ENCODE results near the gene SLC5A10. TPM values are rescaled to one million over a fixed set of nuclear protein-coding genes. Genes with fewer than 3 reads are reported as not detected.
"Not testable (repeated sequence)": the region's sequence is repeated elsewhere in the genome, so short reads cannot be mapped to it uniquely, and the experiment has no call there.

Gene SLC5A10
- polyA plus RNA-seq, 1 donor from 2014 or later = not detected

DNA sequence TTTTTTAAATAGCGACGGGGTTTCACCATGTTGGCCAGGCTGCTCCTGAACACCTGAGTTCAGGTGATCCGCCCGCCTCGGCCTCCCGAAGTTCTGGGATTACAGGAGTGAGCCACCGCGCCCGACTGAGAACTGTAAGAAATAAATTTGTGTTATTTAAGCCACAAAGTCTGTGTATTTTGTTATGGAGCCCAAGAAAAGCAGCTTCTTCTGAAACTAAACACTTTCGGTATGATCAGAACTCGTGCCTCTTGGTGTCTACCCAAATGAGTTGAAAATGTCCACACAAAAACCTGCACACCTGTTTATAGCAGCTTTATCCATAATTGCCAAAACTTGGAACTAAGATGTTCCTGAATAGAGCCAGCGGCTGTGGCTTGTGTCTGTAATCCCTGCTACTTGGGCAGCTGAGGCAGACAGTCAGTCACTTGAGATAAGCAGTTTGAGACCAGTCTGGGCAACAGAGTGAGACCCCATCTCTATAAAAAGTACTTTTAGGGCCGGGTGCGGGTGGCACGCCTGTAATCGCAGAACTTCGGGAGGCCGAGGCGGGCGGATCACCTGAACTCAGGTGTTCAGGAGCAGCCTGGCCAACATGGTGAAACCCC lies 110.9 kb downstream of the SLC5A10 start:
- not testable (repeated sequence) for H3K4me2 ChIP-seq (ENCODE audit: low read length); H3K9ac ChIP-seq (ENCODE audit: low read length); H3K9me3 ChIP-seq (ENCODE audit: low read length); H2AFZ ChIP-seq (ENCODE audit: low read depth, low read length); H4K20me1 ChIP-seq (ENCODE audit: insufficient read depth); H3K36me3 ChIP-seq (ENCODE audit: insufficient read depth, low read length); H3K4me3 ChIP-seq (ENCODE audit: low read length); H3K9me2 ChIP-seq (ENCODE audit: insufficient read depth, low read length); H3K79me2 ChIP-seq (replicated peaks; ENCODE audit: insufficient read depth, low read length); H3K27ac ChIP-seq (ENCODE audit: low read length); H3K27me3 ChIP-seq (ENCODE audit: insufficient read depth, low read depth, low read length); H3F3A ChIP-seq (ENCODE audit: insufficient read depth, low read length, poor library complexity, severe bottlenecking)

DNA sequence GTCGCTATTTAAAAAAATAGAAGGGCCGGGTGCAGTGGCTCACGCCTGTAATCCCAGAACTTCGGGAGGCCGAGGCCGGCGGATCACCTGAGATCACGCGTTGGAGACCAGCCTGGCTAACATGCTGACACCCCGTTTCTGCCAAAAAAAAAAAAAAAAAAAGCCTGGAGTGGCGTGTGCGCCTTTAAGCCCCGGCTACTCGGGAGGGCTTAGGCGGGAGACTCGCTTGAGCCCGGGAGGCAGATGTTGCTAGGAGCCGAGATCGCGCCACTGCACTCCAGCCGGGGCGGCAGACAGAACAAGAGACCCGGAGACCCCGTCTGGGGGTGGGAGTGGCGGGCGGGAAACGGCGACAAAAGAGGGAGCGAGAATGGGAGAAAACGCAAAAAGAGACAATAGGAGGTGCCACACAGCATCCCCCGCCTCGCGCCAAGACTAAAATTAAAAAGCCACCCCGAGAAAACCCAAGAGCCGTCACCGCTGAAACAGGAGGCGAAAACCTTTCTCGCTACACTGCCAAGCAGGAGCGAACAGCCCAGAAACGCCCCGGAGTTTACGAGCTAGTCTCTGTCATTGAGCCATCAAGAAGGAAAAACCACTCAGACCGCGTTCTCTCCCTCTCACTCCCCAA lies 111.5 kb downstream of the SLC5A10 start:
- H3K36me3 ChIP-seq (ENCODE audit: insufficient read depth, low read length); H3K4me2 ChIP-seq (ENCODE audit: low read length); H4K20me1 ChIP-seq (ENCODE audit: insufficient read depth); H2AFZ ChIP-seq (ENCODE audit: low read depth, low read length); H3K9me2 ChIP-seq (ENCODE audit: insufficient read depth, low read length); H3K4me3 ChIP-seq (ENCODE audit: low read length); H3F3A ChIP-seq (ENCODE audit: insufficient read depth, low read length, poor library complexity, severe bottlenecking); H3K27me3 ChIP-seq (ENCODE audit: insufficient read depth, low read depth, low read length); H3K9me3 ChIP-seq (ENCODE audit: low read length); H3K79me2 ChIP-seq (replicated peaks; ENCODE audit: insufficient read depth, low read length): not testable (repeated sequence)
- TF ChIP-seq POLR2AphosphoS5 (IDR thresholded peaks at IDR 0.05) = peak; percentile 65
- Histone ChIP-seq H3K9ac (ENCODE audit: low read length) (peak overlapping the region; percentile 48), H3K27ac (ENCODE audit: low read length) (peak overlapping the region; percentile 51)

DNA sequence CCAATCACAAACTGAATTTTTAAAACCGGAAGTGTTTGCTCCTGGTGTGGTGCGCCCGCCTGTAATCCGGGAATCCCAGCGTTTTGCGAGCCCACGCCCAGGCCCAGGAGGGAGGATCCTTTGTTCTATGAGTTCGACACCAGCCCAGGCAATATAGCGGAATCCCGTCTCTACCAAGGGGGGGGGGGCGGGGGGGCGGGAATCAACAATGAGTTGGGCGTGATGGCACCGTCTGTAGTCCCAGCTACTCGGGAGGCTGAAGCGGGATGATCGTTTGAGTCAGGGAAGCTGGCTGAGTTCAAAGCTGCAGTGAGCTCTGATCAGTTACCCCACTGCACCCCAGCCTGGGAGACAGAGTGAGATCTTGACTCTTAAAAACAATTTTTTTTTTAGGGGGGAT lies 112.4 kb downstream of the SLC5A10 start:
- not testable (repeated sequence) for H3K36me3 ChIP-seq (ENCODE audit: insufficient read depth, low read length); H3K9ac ChIP-seq (ENCODE audit: low read length); H3K27me3 ChIP-seq (ENCODE audit: insufficient read depth, low read depth, low read length); H2AFZ ChIP-seq (ENCODE audit: low read depth, low read length); H3K4me2 ChIP-seq (ENCODE audit: low read length); H3K79me2 ChIP-seq (replicated peaks; ENCODE audit: insufficient read depth, low read length); H4K20me1 ChIP-seq (ENCODE audit: insufficient read depth); H3F3A ChIP-seq (ENCODE audit: insufficient read depth, low read length, poor library complexity, severe bottlenecking); H3K27ac ChIP-seq (ENCODE audit: low read length); H3K9me2 ChIP-seq (ENCODE audit: insufficient read depth, low read length); H3K4me3 ChIP-seq (ENCODE audit: low read length); H3K9me3 ChIP-seq (ENCODE audit: low read length)

DNA sequence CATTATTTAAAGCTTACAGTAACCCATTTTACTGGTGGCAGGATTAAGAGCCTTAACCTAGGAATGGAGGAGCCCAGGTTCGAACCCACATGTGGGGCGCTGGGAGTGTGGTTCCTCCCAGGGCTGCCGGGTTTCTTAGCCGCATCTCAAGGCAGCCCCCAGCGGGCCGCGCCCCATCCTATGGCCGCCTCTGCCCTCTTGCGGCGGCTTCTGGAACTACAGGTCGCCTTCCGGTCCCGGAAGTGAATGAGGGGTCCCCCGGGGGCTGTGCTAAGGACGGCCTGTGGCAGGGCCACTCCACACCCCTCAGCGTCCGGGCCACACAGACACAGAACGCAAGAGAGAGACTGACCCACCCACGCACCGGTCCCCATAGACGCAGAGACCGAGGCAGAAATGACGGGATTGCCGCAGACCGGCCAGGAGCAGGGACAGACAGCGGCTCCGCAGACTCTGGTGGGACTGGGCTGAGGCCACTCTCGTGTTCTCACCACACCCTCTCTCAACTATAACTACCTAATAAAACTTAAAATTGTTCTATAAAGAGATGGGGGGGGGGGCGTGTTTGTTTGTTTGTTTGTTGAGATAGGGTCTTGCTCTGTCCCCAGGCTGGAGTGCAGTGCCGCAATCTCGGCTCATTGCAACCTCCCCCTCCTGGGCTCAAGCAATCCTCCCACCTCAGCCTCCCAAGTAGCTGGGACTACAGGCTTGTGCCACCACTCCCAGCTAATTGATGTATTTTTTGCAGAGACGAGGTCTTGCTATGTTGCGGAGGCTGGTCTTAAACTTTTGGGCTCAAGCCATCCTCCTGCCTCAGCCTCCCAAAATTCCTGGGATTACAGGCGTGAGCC lies 118.6 kb downstream of the SLC5A10 start:
- H3K9ac ChIP-seq (ENCODE audit: low read length); H3K27ac ChIP-seq (ENCODE audit: low read length); H3K36me3 ChIP-seq (ENCODE audit: insufficient read depth, low read length): not testable (repeated sequence)

More for the DNA sequence above, 118.6 kb downstream of the SLC5A10 start:
- H4K20me1 ChIP-seq (ENCODE audit: insufficient read depth); H3K4me2 ChIP-seq (ENCODE audit: low read length); H3K79me2 ChIP-seq (replicated peaks; ENCODE audit: insufficient read depth, low read length); H3K9me3 ChIP-seq (ENCODE audit: low read length); H3K27me3 ChIP-seq (ENCODE audit: insufficient read depth, low read depth, low read length); H2AFZ ChIP-seq (ENCODE audit: low read depth, low read length); H3K9me2 ChIP-seq (ENCODE audit: insufficient read depth, low read length); H3F3A ChIP-seq (ENCODE audit: insufficient read depth, low read length, poor library complexity, severe bottlenecking); H3K4me3 ChIP-seq (ENCODE audit: low read length): not testable (repeated sequence)

Small RNA genes lying within 50 kb of the gene (small RNA-seq; reads per million reads assigned to genes)
- gene AC090286.3 (0 reads per million in 3 experiments), gene RF00324 (0 reads per million in 3 experiments)

Other genes starting within 250 kb of the SLC5A10 start
- gene FBXW10, start 208.1 kb upstream of the SLC5A10 start, polyA plus RNA-seq = 0.21 and 0.56 TPM in 2 replicates
- 62.4 and 71.5 TPM in 2 replicates for gene TVP23B, start 171.0 kb upstream of the SLC5A10 start, polyA plus RNA-seq
- 358 and 378 TPM in 2 replicates for gene PRPSAP2, start 94.0 kb upstream of the SLC5A10 start, polyA plus RNA-seq
- 0.12 TPM in 1 of 2 replicates, not detected in the other for gene FAM83G, start 52.6 kb downstream of the SLC5A10 start, polyA plus RNA-seq
- 0.42 and 2.3 TPM in 2 replicates for gene GRAP, start 94.8 kb downstream of the SLC5A10 start, polyA plus RNA-seq
- gene GRAPL, start 175.4 kb downstream of the SLC5A10 start, polyA plus RNA-seq = not detected in 2 replicates

All from neural cell (in vitro differentiated cells).